K562 (cell line): ENCODE data around the gene MBD4. TPM values are rescaled to one million over a fixed set of nuclear protein-coding genes. Genes with fewer than 3 reads are reported as not detected.

ENCODE experiments used
- ATF1 ChIP-seq, 2 experiments: fragments of 450-650 bp in 1 of 2; IDR thresholded peaks; 2 replicates each; pipeline ENCODE4 v1.6.1; 2016; ENCODE audit warnings: missing compliant biosample characterization in 1 of 2, missing genetic modification characterization in 1 of 2
- EGR1 ChIP-seq: fragments of 450-650 bp; conservative IDR thresholded peaks from 2 replicates; pipeline ENCODE4 v1.6.1; 2017; ENCODE audit warnings: mild to moderate bottlenecking
- ETV5 ChIP-seq: sonication (generic); formaldehyde crosslinking; IDR thresholded peaks from 2 replicates; pipeline ENCODE4 v1.4.0; 2020; ENCODE audit warnings: low read depth, mild to moderate bottlenecking, missing genetic modification reagents
- GABPA ChIP-seq: fragments of 200-800 bp; sonication (Bioruptor generic); conservative IDR thresholded peaks from 2 replicates; pipeline ENCODE4 v1.6.1; 2016; ENCODE audit warnings: low read depth, missing genetic modification characterization, missing compliant biosample characterization
- GABPB2 ChIP-seq: fragments of 250-450 bp; sonication (Bioruptor Pico); conservative IDR thresholded peaks from 2 replicates; pipeline ENCODE4 v1.5.1; 2021; ENCODE audit warnings: mild to moderate bottlenecking
- HNRNPK ChIP-seq: fragments of 200-400 bp; formaldehyde crosslinking; IDR thresholded peaks from one replicate; pipeline ENCODE4 v1.6.1; 2018; ENCODE audit warnings: mild to moderate bottlenecking, low read depth, low read length; ENCODE audit not compliant: poor library complexity, severe bottlenecking
- IRF2 ChIP-seq: sonication (generic); formaldehyde crosslinking; IDR thresholded peaks from 2 replicates; pipeline ENCODE4 v1.8.1; 2022; ENCODE audit warnings: mild to moderate bottlenecking, missing genetic modification reagents
- TAL1 ChIP-seq: fragments of 450-650 bp; IDR thresholded peaks from 2 replicates; pipeline ENCODE4 v1.6.1; 2016; ENCODE audit warnings: mild to moderate bottlenecking
- TGIF2 ChIP-seq: sonication (generic); formaldehyde crosslinking; IDR thresholded peaks from 2 replicates; pipeline ENCODE4 v1.8.1; 2022; ENCODE audit warnings: mild to moderate bottlenecking, missing genetic modification reagents, moderate library complexity
- ZBED1 ChIP-seq: IDR thresholded peaks from 2 replicates; pipeline ENCODE4 v1.6.1; 2014
- ZNF121 ChIP-seq: sonication (generic); formaldehyde crosslinking; conservative IDR thresholded peaks from 2 replicates; pipeline ENCODE4 v1.8.0; 2022; ENCODE audit warnings: missing genetic modification reagents
- ZNF263 ChIP-seq: sonication (generic); formaldehyde crosslinking; IDR thresholded peaks from 2 replicates; pipeline ENCODE4 v1.8.0; 2022; ENCODE audit warnings: mild to moderate bottlenecking, missing genetic modification reagents, borderline replicate concordance
- polyA plus RNA-seq, 8 experiments: library from polyadenylated mRNA; depleted of rRNA in 4 of 8; stranded (reverse) in 5 of 8; unstranded in 3 of 8; fragments of >200 nt; fragmentation: Nextera tagmentation in 2 of 8; fragmentation: Illumina TruSeq in 1 of 8; extraction: Ambion mirVana in 2 of 8; extraction: Trizol in 1 of 8; gene quantifications; 2 replicates each; pipeline versions ENCODE4 v1.2.1 to v1.2.3, GENCODE V29; 2011 to 2014; ENCODE audit warnings: inconsistent platforms in 1 of 8, missing spikeins in 1 of 8
- total RNA-seq, 7 experiments: library from RNA; depleted of rRNA in 6 of 7; stranded (reverse); fragments of >200 nt in 6 of 7; fragmentation: Illumina TruSeq in 2 of 7; extraction: Trizol in 2 of 7; gene quantifications; 2 replicates each; pipeline versions ENCODE4 v1.2.1 to v1.2.3, GENCODE V29; 2011 to 2021; ENCODE audit warnings: low replicate concordance in 1 of 7
- TF ChIP-seq, protein P1 (sequence below): fragments of 450-650 bp; conservative IDR thresholded peaks from 2 replicates; pipeline ENCODE4 v1.6.1; 2016; ENCODE audit warnings: missing genetic modification characterization, low read depth, mild to moderate bottlenecking, control low read depth, missing compliant biosample characterization
- TF ChIP-seq, protein P2 (sequence below): fragments of 450-650 bp; IDR thresholded peaks from 2 replicates; pipeline ENCODE4 v1.6.1; 2016; ENCODE audit warnings: low read depth
- TF ChIP-seq, protein P3 (sequence below): fragments of 450-650 bp; IDR thresholded peaks from 2 replicates; pipeline ENCODE4 v1.6.1; 2016; ENCODE audit warnings: antibody characterized with exemption
- TF ChIP-seq, protein P4 (sequence below): fragments of 450-650 bp; formaldehyde crosslinking; IDR thresholded peaks from 2 replicates; pipeline ENCODE4 v1.4.0; 2020; ENCODE audit warnings: mild to moderate bottlenecking, moderate library complexity

The MBD4 gene
- total and polyA plus RNA-seq, 9 of the 15 experiments (the other 6 are each of a cell fraction or from before 2014, with no cell fraction given) = 13.3 to 63.9 (median 39.0) TPM

DNA sequence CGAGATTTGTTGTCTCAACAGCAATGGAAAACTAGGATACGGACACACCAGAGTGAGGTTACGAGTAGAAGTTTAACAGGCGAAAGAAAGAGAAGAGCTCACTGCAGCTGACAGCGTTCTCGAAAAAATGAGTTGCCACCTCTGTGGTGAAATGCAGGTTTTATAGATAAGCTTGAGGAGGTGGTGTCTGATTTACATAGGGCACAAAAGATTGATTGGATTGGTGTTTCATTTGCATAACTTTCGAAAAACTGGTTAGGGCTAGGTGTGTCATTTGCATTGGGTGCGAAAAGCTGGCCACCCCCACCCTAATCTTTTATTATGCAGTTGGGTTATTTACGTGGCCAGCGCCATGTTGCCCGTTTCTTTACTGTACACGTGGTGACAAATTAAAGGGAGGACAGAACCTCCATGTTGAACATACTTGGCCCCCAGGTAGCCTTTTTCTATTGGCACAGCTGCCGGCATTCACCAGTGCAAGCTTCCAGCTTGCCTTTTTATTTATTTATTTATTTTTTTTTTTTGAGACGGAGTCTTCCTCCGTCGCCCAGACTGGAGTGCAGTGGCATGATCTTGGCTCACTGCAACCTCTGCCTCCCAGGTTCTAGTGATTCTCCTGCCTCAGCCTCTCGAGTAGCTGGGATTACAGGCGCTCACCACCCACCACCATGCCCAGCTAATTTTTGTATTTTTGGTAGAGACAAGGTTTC is 8.6 kb upstream of the MBD4 start (continued):
- TF ChIP-seq, protein P1, sequence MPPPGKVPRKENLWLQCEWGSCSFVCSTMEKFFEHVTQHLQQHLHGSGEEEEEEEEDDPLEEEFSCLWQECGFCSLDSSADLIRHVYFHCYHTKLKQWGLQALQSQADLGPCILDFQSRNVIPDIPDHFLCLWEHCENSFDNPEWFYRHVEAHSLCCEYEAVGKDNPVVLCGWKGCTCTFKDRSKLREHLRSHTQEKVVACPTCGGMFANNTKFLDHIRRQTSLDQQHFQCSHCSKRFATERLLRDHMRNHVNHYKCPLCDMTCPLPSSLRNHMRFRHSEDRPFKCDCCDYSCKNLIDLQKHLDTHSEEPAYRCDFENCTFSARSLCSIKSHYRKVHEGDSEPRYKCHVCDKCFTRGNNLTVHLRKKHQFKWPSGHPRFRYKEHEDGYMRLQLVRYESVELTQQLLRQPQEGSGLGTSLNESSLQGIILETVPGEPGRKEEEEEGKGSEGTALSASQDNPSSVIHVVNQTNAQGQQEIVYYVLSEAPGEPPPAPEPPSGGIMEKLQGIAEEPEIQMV (tag) = no peak
- TF ChIP-seq ZNF263 (CRISPR knock-in tag) (no peak), ATF1 (CRISPR knock-in tag; IDR thresholded peaks at IDR 0.05) (no peak), ATF1 (tag; IDR thresholded peaks at IDR 0.05) (peak; percentile 63), GABPA (tag) (no peak), HNRNPK (no peak), ZNF121 (CRISPR knock-in tag) (no peak), GABPB2 (CRISPR knock-in tag) (no peak), ETV5 (CRISPR knock-in tag) (no peak), EGR1 (no peak), TAL1 (no peak), IRF2 (CRISPR knock-in tag) (no peak), ZBED1 (no peak), TGIF2 (CRISPR knock-in tag) (no peak)
- TF ChIP-seq, protein P2, sequence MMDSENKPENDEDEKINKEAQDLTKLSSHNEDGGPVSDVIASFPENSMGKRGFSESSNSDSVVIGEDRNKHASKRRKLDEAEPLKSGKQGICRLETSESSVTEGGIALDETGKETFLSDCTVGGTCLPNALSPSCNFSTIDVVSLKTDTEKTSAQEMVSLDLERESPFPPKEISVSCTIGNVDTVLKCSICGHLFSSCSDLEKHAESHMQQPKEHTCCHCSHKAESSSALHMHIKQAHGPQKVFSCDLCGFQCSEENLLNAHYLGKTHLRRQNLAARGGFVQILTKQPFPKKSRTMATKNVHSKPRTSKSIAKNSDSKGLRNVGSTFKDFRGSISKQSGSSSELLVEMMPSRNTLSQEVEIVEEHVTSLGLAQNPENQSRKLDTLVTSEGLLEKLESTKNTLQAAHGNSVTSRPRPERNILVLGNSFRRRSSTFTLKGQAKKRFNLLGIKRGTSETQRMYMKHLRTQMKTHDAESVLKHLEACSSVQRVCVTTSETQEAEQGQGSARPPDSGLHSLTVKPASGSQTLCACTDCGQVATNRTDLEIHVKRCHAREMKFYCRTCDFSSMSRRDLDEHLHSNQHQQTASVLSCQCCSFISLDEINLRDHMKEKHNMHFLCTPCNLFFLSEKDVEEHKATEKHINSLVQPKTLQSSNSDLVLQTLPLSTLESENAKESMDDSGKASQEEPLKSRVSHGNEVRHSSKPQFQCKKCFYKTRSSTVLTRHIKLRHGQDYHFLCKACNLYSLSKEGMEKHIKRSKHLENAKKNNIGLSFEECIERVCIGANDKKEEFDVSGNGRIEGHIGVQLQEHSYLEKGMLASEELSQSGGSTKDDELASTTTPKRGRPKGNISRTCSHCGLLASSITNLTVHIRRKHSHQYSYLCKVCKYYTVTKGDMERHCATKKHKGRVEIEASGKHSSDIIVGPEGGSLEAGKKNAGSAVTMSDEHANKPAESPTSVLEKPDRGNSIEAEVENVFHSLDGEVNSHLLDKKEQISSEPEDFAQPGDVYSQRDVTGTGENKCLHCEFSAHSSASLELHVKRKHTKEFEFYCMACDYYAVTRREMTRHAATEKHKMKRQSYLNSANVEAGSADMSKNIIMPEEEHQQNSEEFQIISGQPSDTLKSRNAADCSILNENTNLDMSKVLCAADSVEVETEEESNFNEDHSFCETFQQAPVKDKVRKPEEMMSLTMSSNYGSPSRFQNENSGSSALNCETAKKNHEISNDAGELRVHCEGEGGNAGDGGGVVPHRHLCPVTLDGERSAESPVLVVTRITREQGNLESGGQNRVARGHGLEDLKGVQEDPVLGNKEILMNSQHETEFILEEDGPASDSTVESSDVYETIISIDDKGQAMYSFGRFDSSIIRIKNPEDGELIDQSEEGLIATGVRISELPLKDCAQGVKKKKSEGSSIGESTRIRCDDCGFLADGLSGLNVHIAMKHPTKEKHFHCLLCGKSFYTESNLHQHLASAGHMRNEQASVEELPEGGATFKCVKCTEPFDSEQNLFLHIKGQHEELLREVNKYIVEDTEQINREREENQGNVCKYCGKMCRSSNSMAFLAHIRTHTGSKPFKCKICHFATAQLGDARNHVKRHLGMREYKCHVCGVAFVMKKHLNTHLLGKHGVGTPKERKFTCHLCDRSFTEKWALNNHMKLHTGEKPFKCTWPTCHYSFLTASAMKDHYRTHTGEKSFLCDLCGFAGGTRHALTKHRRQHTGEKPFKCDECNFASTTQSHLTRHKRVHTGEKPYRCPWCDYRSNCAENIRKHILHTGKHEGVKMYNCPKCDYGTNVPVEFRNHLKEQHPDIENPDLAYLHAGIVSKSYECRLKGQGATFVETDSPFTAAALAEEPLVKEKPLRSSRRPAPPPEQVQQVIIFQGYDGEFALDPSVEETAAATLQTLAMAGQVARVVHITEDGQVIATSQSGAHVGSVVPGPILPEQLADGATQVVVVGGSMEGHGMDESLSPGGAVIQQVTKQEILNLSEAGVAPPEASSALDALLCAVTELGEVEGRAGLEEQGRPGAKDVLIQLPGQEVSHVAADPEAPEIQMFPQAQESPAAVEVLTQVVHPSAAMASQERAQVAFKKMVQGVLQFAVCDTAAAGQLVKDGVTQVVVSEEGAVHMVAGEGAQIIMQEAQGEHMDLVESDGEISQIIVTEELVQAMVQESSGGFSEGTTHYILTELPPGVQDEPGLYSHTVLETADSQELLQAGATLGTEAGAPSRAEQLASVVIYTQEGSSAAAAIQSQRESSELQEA = no peak
- TF ChIP-seq, protein P3, sequence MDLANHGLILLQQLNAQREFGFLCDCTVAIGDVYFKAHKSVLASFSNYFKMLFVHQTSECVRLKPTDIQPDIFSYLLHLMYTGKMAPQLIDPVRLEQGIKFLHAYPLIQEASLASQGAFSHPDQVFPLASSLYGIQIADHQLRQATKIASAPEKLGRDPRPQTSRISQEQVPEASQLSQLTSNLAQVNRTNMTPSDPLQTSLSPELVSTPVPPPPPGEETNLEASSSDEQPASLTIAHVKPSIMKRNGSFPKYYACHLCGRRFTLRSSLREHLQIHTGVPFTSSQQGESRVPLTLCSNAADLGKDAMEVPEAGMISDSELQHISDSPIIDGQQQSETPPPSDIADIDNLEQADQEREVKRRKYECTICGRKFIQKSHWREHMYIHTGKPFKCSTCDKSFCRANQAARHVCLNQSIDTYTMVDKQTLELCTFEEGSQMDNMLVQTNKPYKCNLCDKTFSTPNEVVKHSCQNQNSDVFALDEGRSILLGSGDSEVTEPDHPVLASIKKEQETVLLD = no peak
- TF ChIP-seq, protein P4, sequence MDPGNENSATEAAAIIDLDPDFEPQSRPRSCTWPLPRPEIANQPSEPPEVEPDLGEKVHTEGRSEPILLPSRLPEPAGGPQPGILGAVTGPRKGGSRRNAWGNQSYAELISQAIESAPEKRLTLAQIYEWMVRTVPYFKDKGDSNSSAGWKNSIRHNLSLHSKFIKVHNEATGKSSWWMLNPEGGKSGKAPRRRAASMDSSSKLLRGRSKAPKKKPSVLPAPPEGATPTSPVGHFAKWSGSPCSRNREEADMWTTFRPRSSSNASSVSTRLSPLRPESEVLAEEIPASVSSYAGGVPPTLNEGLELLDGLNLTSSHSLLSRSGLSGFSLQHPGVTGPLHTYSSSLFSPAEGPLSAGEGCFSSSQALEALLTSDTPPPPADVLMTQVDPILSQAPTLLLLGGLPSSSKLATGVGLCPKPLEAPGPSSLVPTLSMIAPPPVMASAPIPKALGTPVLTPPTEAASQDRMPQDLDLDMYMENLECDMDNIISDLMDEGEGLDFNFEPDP (CRISPR knock-in tag) = no peak
